HCT116 (cell line): Measurements from ENCODE around the gene XPOT.

Source experiments
- POLR2A ChIP-seq: IDR thresholded peaks from 2 replicates; pipeline ENCODE4 v1.7.0; 2011; ENCODE audit warnings: borderline replicate concordance; ENCODE audit not compliant: insufficient read depth, insufficient read length; ENCODE audit errors: extremely low read depth
- POLR2AphosphoS5 ChIP-seq: IDR thresholded peaks from 2 replicates; pipeline ENCODE4 v1.6.1; 2011; ENCODE audit warnings: mild to moderate bottlenecking, low read depth, low read length, moderate library complexity
- RAD21 ChIP-seq: IDR thresholded peaks from 2 replicates; pipeline ENCODE4 v1.6.1; 2012; ENCODE audit warnings: low read depth, mild to moderate bottlenecking
- SIN3A ChIP-seq: IDR thresholded peaks from 2 replicates; pipeline ENCODE4 v1.6.1; 2012; ENCODE audit warnings: low read depth
- TCF7L2 ChIP-seq: IDR thresholded peaks from 2 replicates; pipeline ENCODE4 v1.7.0; 2011; ENCODE audit warnings: borderline replicate concordance, inconsistent platforms; ENCODE audit not compliant: insufficient read depth, insufficient read length; ENCODE audit errors: extremely low read depth
- TF ChIP-seq, protein P1 (sequence below), 3 experiments: fragments of 200-600 bp in 1 of 3; sonication (generic) in 1 of 3; IDR thresholded peaks in 2 of 3; conservative IDR thresholded peaks in 1 of 3; 2 replicates each; pipeline ENCODE4 v1.5.1; 2012 to 2017; ENCODE audit warnings: low read depth in 2 of 3, low read length in 2 of 3, antibody characterized with exemption in 1 of 3, borderline replicate concordance in 1 of 3, control low read depth in 1 of 3, mild to moderate bottlenecking in 1 of 3, mixed read lengths in 1 of 3, mixed run types in 1 of 3, moderate library complexity in 1 of 3; ENCODE audit not compliant: insufficient read depth in 1 of 3
- TF ChIP-seq, protein P2 (sequence below): IDR thresholded peaks from 2 replicates; pipeline ENCODE4 v1.6.1; 2012
- TF ChIP-seq, protein P3 (sequence below): IDR thresholded peaks from 2 replicates; pipeline ENCODE4 v1.6.1; 2012

DNA sequence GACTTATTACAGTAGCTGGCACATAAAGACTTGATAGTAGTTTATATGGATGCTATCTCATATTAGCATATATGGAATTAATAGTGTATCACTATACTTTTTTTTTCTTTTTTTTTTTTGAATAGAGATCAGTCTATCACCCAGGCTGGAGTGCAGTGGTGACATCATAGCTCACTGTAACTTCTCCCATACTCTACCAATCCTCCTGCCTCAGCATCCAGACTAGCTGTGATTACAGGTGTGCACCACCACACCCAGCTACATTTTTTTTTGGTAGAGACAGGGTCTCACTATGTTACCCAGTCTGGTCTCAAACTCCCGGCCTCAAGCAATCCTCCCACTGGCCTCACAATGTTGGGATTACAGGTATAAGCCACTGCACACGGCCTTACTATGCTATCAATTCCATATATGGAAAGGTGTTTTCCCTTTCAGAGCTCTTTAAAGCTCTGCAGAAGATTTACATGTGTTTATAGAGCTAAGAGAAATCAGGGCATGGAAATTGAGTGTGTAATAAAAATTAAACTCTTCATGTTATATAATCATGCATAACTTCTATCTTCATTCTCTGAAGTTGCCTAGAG, 46.0 kb downstream of the XPOT start:
- TF ChIP-seq, protein P1, sequence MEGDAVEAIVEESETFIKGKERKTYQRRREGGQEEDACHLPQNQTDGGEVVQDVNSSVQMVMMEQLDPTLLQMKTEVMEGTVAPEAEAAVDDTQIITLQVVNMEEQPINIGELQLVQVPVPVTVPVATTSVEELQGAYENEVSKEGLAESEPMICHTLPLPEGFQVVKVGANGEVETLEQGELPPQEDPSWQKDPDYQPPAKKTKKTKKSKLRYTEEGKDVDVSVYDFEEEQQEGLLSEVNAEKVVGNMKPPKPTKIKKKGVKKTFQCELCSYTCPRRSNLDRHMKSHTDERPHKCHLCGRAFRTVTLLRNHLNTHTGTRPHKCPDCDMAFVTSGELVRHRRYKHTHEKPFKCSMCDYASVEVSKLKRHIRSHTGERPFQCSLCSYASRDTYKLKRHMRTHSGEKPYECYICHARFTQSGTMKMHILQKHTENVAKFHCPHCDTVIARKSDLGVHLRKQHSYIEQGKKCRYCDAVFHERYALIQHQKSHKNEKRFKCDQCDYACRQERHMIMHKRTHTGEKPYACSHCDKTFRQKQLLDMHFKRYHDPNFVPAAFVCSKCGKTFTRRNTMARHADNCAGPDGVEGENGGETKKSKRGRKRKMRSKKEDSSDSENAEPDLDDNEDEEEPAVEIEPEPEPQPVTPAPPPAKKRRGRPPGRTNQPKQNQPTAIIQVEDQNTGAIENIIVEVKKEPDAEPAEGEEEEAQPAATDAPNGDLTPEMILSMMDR (IDR thresholded peaks at IDR 0.05 in 2 of 3, conservative IDR thresholded peaks at IDR 0.05 in 1 of 3; ENCODE audit: borderline replicate concordance in 1 of 3, insufficient read depth in 1 of 3, low read depth in 2 of 3, low read length in 2 of 3): no peak
- TF ChIP-seq POLR2A (no peak), RAD21 (no peak), SIN3A (no peak), POLR2AphosphoS5 (no peak), TCF7L2 (no peak)
- TF ChIP-seq, protein P2, sequence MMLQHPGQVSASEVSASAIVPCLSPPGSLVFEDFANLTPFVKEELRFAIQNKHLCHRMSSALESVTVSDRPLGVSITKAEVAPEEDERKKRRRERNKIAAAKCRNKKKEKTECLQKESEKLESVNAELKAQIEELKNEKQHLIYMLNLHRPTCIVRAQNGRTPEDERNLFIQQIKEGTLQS: no peak
- TF ChIP-seq, protein P3, sequence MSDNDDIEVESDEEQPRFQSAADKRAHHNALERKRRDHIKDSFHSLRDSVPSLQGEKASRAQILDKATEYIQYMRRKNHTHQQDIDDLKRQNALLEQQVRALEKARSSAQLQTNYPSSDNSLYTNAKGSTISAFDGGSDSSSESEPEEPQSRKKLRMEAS: no peak
